Activated CD4-positive, alpha-beta T cell treated with anti-CD3 and anti-CD28 coated beads, Interleukin-2, amount 10 ng/mL, durations not matched to agents 24 days and 14 days (primary cell): ENCODE measurements around the gene WIF1. TPM values are rescaled to one million over a fixed set of nuclear protein-coding genes. Genes with fewer than 3 reads are reported as not detected.

Source experiments
- DNase-seq: peaks from one replicate; pipeline ENCODE4 v3.0.0; 2022
- H3K27ac Mint-ChIP-seq: one replicate; pipeline ENCODE4 v1.8.0; 2022; ENCODE audit warnings: mild to moderate bottlenecking, mixed read lengths
- H3K27me3 Mint-ChIP-seq: one replicate; pipeline ENCODE4 v1.8.0; 2022; ENCODE audit warnings: mixed read lengths
- H3K36me3 Mint-ChIP-seq: one replicate; pipeline ENCODE4 v1.8.0; 2022; ENCODE audit warnings: low read depth, mild to moderate bottlenecking, mixed read lengths
- H3K4me1 Mint-ChIP-seq: one replicate; pipeline ENCODE4 v1.8.0; 2021; ENCODE audit warnings: mixed read lengths
- H3K4me3 Mint-ChIP-seq: one replicate; pipeline ENCODE4 v1.8.0; 2022; ENCODE audit warnings: mild to moderate bottlenecking, moderate library complexity, mixed read lengths
- H3K9me3 Mint-ChIP-seq: one replicate; pipeline ENCODE4 v1.8.0; 2021; ENCODE audit warnings: mixed read lengths
- intact Hi-C: fragments of 100-400 bp; cut with micrococcal nuclease; formaldehyde crosslinking; loops from one replicate; pipeline ENCODE4 v1.15.1; 2023
- total RNA-seq: library from RNA; stranded (reverse); gene quantifications from 2 replicates; pipeline ENCODE4 v1.2.3, GENCODE V29; 2022

Gene WIF1
- total RNA-seq, 1 donor from 2014 or later: not detected

- Mint-ChIP-seq H3K36me3 (no peaks in the 10 kb centered on the region), H3K27ac (no peak overlapping the region)
- intact Hi-C loops: no loop called here
Observed at GRCh38 chr12:65045269-65045668, 75.8 kb downstream of the WIF1 start.

GRCh38 chr12:65039301-65039700 is 81.8 kb downstream of the WIF1 start:
- H3K4me3 Mint-ChIP-seq: no peak overlapping the region
- no peak overlapping the region for H3K27ac Mint-ChIP-seq
- H3K27me3 Mint-ChIP-seq: peaks cover 3% of the 10 kb centered on the region
- H3K4me1 Mint-ChIP-seq: no peaks in the 10 kb centered on the region
- H3K9me3 Mint-ChIP-seq: no peaks in the 10 kb centered on the region
- DNase-seq: no peak
- intact Hi-C loops: no loop called here
- no peaks in the 10 kb centered on the region for H3K36me3 Mint-ChIP-seq

More at GRCh38 chr12:65045269-65045668, 75.8 kb downstream of the WIF1 start:
- no peak overlapping the region for H3K4me3 Mint-ChIP-seq
- peaks cover 13% of the 10 kb centered on the region for H3K27me3 Mint-ChIP-seq
- H3K4me1 Mint-ChIP-seq: no peaks in the 10 kb centered on the region
- DNase-seq: no peak
- H3K9me3 Mint-ChIP-seq: no peaks in the 10 kb centered on the region

GRCh38 chr12:65025136-65025535 is 96.0 kb downstream of the WIF1 start:
- Mint-ChIP-seq H3K4me1 (no peaks in the 10 kb centered on the region), H3K9me3 (peaks cover 8% of the 10 kb centered on the region), H3K4me3 (no peak overlapping the region), H3K27me3 (no peaks in the 10 kb centered on the region), H3K36me3 (no peaks in the 10 kb centered on the region), H3K27ac (no peak overlapping the region)
- intact Hi-C loops: no loop called here
- DNase-seq: no peak

- H3K9me3 Mint-ChIP-seq: no peaks in the 10 kb centered on the region
- DNase-seq: no peak
- no peaks in the 10 kb centered on the region for H3K4me1 Mint-ChIP-seq
- no peaks in the 10 kb centered on the region for H3K36me3 Mint-ChIP-seq
- no peaks in the 10 kb centered on the region for H3K27me3 Mint-ChIP-seq
- intact Hi-C loops: no loop called here
- H3K4me3 Mint-ChIP-seq: no peak overlapping the region
- H3K27ac Mint-ChIP-seq: no peak overlapping the region
Observed at GRCh38 chr12:65023485-65023884, 97.6 kb downstream of the WIF1 start.

GRCh38 chr12:65022960-65023359 is 98.1 kb downstream of the WIF1 start:
- H3K36me3 Mint-ChIP-seq: no peaks in the 10 kb centered on the region
- H3K27me3 Mint-ChIP-seq: no peaks in the 10 kb centered on the region

GRCh38 chr12:65022421-65022820 is 98.7 kb downstream of the WIF1 start:
- no peaks in the 10 kb centered on the region for H3K27me3 Mint-ChIP-seq
- DNase-seq: no peak
- H3K9me3 Mint-ChIP-seq: no peaks in the 10 kb centered on the region
- H3K4me1 Mint-ChIP-seq: no peaks in the 10 kb centered on the region
- no peak overlapping the region for H3K27ac Mint-ChIP-seq
- H3K36me3 Mint-ChIP-seq: no peaks in the 10 kb centered on the region
- no peak overlapping the region for H3K4me3 Mint-ChIP-seq
- intact Hi-C loops: no loop called here

More at GRCh38 chr12:65022960-65023359, 98.1 kb downstream of the WIF1 start:
- Mint-ChIP-seq H3K9me3 (no peaks in the 10 kb centered on the region), H3K4me1 (no peaks in the 10 kb centered on the region), H3K4me3 (no peak overlapping the region), H3K27ac (no peak overlapping the region)
- DNase-seq: no peak
- intact Hi-C loops: no loop called here

GRCh38 chr12:65019696-65020234 is 101.3 kb downstream of the WIF1 start:
- no peak overlapping the region for H3K27ac Mint-ChIP-seq
- intact Hi-C loops: no loop called here
- H3K4me3 Mint-ChIP-seq: no peak overlapping the region
- H3K36me3 Mint-ChIP-seq: no peaks in the 10 kb centered on the region
- no peaks in the 10 kb centered on the region for H3K27me3 Mint-ChIP-seq
- no peaks in the 10 kb centered on the region for H3K9me3 Mint-ChIP-seq
- no peaks in the 10 kb centered on the region for H3K4me1 Mint-ChIP-seq
- DNase-seq: no peak

GRCh38 chr12:65016881-65017650 is 104.0 kb downstream of the WIF1 start:
- Mint-ChIP-seq H3K27ac (no peak overlapping the region), H3K36me3 (no peaks in the 10 kb centered on the region), H3K9me3 (no peaks in the 10 kb centered on the region), H3K4me1 (no peaks in the 10 kb centered on the region), H3K4me3 (no peak overlapping the region), H3K27me3 (no peaks in the 10 kb centered on the region)
- DNase-seq: no peak
- intact Hi-C loops: no loop called here

GRCh38 chr12:65015850-65016249 is 105.3 kb downstream of the WIF1 start:
- Mint-ChIP-seq H3K9me3 (no peaks in the 10 kb centered on the region), H3K27ac (no peak overlapping the region), H3K27me3 (no peaks in the 10 kb centered on the region), H3K4me3 (no peak overlapping the region), H3K4me1 (no peaks in the 10 kb centered on the region), H3K36me3 (no peaks in the 10 kb centered on the region)
- DNase-seq: no peak
- intact Hi-C loops: no loop called here

- intact Hi-C loops: no loop called here
- Mint-ChIP-seq H3K36me3 (no peaks in the 10 kb centered on the region), H3K27me3 (no peaks in the 10 kb centered on the region), H3K27ac (no peak overlapping the region), H3K4me1 (no peaks in the 10 kb centered on the region), H3K9me3 (no peaks in the 10 kb centered on the region), H3K4me3 (no peak overlapping the region)
- DNase-seq: no peak
Observed at GRCh38 chr12:65014504-65015271, 106.4 kb downstream of the WIF1 start.

GRCh38 chr12:65010437-65010836 is 110.7 kb downstream of the WIF1 start:
- intact Hi-C loops: no loop called here
- H3K4me3 Mint-ChIP-seq: no peak overlapping the region
- no peaks in the 10 kb centered on the region for H3K9me3 Mint-ChIP-seq
- H3K27ac Mint-ChIP-seq: no peak overlapping the region
- DNase-seq: no peak
- H3K4me1 Mint-ChIP-seq: no peaks in the 10 kb centered on the region
- no peaks in the 10 kb centered on the region for H3K36me3 Mint-ChIP-seq
- no peaks in the 10 kb centered on the region for H3K27me3 Mint-ChIP-seq

GRCh38 chr12:65005716-65006115 is 115.4 kb downstream of the WIF1 start:
- Mint-ChIP-seq H3K36me3 (no peaks in the 10 kb centered on the region), H3K27me3 (peaks cover 2% of the 10 kb centered on the region), H3K4me3 (no peak overlapping the region), H3K4me1 (no peaks in the 10 kb centered on the region), H3K27ac (no peak overlapping the region), H3K9me3 (no peaks in the 10 kb centered on the region)
- intact Hi-C loops: no loop called here
- no peak for DNase-seq

GRCh38 chr12:65004270-65004669 is 116.8 kb downstream of the WIF1 start:
- Mint-ChIP-seq H3K4me1 (no peaks in the 10 kb centered on the region), H3K4me3 (no peak overlapping the region), H3K27ac (no peak overlapping the region), H3K36me3 (no peaks in the 10 kb centered on the region), H3K9me3 (no peaks in the 10 kb centered on the region), H3K27me3 (peaks cover 2% of the 10 kb centered on the region)
- intact Hi-C loops: no loop called here
- no peak for DNase-seq
